ENCODE measurements around the gene ENTREP1. TPM values are rescaled to one million over a fixed set of nuclear protein-coding genes. Genes with fewer than 3 reads are reported as not detected.

The ENTREP1 gene
- total RNA-seq, 2 donors from 2014 or later, result 13.7 to 25.8 TPM

DNA sequence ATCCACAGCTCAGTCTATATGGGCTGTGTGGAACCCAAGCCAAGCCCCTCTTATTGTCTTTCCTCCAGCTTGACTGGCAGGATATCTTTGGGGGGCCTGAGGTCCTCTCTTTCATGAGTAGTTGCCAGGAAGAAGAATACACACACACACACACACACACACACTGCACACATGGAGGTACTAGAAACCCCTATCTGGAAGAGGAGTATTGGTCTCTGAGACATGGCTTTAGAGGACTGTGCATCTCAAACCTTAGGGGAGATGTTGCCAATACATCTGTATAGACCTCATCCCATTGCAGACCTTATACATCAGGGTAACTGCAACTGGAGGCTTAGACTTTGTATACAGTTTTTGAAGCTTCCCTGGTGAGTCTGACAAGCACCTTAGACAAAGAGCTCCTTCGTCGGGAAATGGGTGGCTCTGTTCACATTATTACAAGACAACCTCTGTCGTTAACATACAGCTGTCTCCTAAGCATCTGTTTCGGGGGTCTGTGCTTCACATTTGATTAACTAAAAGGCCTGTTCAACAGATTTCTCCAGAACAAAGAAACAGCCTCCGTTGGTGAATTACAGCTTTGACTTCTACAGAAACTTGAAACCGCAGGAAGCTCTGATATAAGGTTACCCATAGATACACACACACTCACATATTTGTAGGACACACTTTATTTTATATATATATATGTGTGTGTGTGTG, 5.5 kb upstream of the ENTREP1 start:
- Mint-ChIP-seq H3K36me3 (ENCODE audit: low read depth) (no peaks in the 10 kb centered on the region), H3K4me3 (no peak overlapping the region), H3K27ac (no peak overlapping the region), H3K4me1 (peaks cover 12% of the 10 kb centered on the region), H3K27me3 (ENCODE audit: insufficient read depth) (peaks cover 9% of the 10 kb centered on the region), H3K9me3 (peaks cover 10% of the 10 kb centered on the region)
- Histone ChIP-seq H3K9me3 (ENCODE audit: control insufficient read depth, low read length) (peaks cover 5% of the 10 kb centered on the region), H3K4me3 (ENCODE audit: low read length) (no peak overlapping the region), H3K27ac (ENCODE audit: low read depth, low read length) (no peak overlapping the region), H3K4me1 (ENCODE audit: control insufficient read depth, insufficient read depth, low read length) (no peaks in the 10 kb centered on the region), H3K36me3 (ENCODE audit: control insufficient read depth, insufficient read depth, low read length) (no peaks in the 10 kb centered on the region), H3K27me3 (ENCODE audit: control insufficient read depth, insufficient read depth, low read length, poor library complexity, severe bottlenecking) (peaks cover 18% of the 10 kb centered on the region), H3K9ac (ENCODE audit: extremely low read depth, low read length, poor library complexity, severe bottlenecking) (no peak overlapping the region)
- TF ChIP-seq, protein P1, sequence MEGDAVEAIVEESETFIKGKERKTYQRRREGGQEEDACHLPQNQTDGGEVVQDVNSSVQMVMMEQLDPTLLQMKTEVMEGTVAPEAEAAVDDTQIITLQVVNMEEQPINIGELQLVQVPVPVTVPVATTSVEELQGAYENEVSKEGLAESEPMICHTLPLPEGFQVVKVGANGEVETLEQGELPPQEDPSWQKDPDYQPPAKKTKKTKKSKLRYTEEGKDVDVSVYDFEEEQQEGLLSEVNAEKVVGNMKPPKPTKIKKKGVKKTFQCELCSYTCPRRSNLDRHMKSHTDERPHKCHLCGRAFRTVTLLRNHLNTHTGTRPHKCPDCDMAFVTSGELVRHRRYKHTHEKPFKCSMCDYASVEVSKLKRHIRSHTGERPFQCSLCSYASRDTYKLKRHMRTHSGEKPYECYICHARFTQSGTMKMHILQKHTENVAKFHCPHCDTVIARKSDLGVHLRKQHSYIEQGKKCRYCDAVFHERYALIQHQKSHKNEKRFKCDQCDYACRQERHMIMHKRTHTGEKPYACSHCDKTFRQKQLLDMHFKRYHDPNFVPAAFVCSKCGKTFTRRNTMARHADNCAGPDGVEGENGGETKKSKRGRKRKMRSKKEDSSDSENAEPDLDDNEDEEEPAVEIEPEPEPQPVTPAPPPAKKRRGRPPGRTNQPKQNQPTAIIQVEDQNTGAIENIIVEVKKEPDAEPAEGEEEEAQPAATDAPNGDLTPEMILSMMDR (conservative IDR thresholded peaks at IDR 0.05), result no peak
- 66 to 86% methylated on average over 1 to 6 of the region's 6 CpGs for WGBS, 2 experiments (ENCODE audit: insufficient coverage in 1 of 2, insufficient read length in 1 of 2)
- no peak for DNase-seq

DNA sequence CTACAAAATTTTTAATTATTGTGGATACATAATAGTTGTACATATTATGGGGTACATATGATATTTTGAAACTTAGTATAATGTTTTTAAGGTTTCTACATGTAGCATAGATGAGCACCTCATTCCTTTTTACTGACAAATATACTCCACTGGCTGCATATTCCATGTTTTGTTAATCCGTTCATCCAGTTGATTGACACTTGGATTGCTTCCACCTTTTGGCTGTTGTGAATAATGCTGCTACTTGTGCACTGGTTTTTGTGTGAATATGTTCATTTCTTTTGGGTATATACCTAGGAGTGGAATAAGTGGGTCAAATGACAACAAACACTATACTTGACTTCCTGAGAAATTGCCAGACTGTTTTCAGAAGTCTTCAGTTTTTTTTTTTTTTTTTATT, 2.8 kb upstream of the ENTREP1 start:
- Mint-ChIP-seq H3K27ac (no peak overlapping the region), H3K4me3 (no peak overlapping the region), H3K9me3 (peaks cover under 1% of the 10 kb centered on the region), H3K36me3 (ENCODE audit: low read depth) (no peaks in the 10 kb centered on the region), H3K4me1 (peaks cover 22% of the 10 kb centered on the region), H3K27me3 (ENCODE audit: insufficient read depth) (peaks cover 21% of the 10 kb centered on the region)
- Histone ChIP-seq H3K27me3 (ENCODE audit: control insufficient read depth, insufficient read depth, low read length, poor library complexity, severe bottlenecking) (peaks cover 34% of the 10 kb centered on the region), H3K4me1 (ENCODE audit: control insufficient read depth, insufficient read depth, low read length) (no peaks in the 10 kb centered on the region), H3K27ac (ENCODE audit: low read depth, low read length) (no peak overlapping the region), H3K36me3 (ENCODE audit: control insufficient read depth, insufficient read depth, low read length) (no peaks in the 10 kb centered on the region), H3K9me3 (ENCODE audit: control insufficient read depth, low read length) (no peaks in the 10 kb centered on the region), H3K9ac (ENCODE audit: extremely low read depth, low read length, poor library complexity, severe bottlenecking) (no peak overlapping the region), H3K4me3 (ENCODE audit: low read length) (no peak overlapping the region)
- TF ChIP-seq, protein P1 (conservative IDR thresholded peaks at IDR 0.05), result no peak
- 96% methylated on average over 1 of the region's 1 CpG; no CpG with 5 or more reads in 1 of the 2 experiments for WGBS, 2 experiments (ENCODE audit: insufficient coverage in 1 of 2, insufficient read length in 1 of 2)
- no peak for DNase-seq

DNA sequence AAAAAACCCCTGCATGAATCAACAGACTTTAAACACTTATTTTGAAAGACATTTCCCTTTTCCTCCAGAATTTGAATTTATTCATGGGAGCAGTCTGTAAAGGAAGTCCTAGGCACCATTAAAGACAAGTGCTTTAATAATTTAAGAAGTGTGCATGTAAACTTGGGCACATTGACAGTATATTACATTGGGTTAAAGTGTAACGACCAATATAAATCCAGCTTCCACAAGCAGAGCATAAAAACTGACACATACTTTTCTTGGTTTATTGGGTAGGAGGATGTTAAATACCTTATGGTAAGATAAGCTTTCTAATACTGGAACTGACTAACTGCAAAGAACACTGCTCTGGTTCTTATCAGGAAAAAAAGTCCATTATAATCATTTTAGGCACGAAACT, 1.2 kb upstream of the ENTREP1 start:
- peaks cover 21% of the 10 kb centered on the region for H3K4me1 Mint-ChIP-seq
- H3K27me3 Mint-ChIP-seq (ENCODE audit: insufficient read depth), result peaks cover 21% of the 10 kb centered on the region
- no peak overlapping the region for H3K27ac ChIP-seq (ENCODE audit: low read depth, low read length)
- no peak overlapping the region for H3K27ac Mint-ChIP-seq
- H3K36me3 ChIP-seq (ENCODE audit: control insufficient read depth, insufficient read depth, low read length), result no peaks in the 10 kb centered on the region
- WGBS, 2 experiments (ENCODE audit: insufficient coverage in 1 of 2, insufficient read length in 1 of 2), result 88% methylated on average over 2 of the region's 2 CpGs; no CpG with 5 or more reads in 1 of the 2 experiments
- H3K9me3 Mint-ChIP-seq, result no peaks in the 10 kb centered on the region
- H3K4me3 Mint-ChIP-seq, result peak overlapping the region; percentile 79
- peak overlapping the region; percentile 17 for H3K9ac ChIP-seq (ENCODE audit: extremely low read depth, low read length, poor library complexity, severe bottlenecking)
- DNase-seq, result no peak
- H3K27me3 ChIP-seq (ENCODE audit: control insufficient read depth, insufficient read depth, low read length, poor library complexity, severe bottlenecking), result peaks cover 34% of the 10 kb centered on the region
- H3K36me3 Mint-ChIP-seq (ENCODE audit: low read depth), result no peaks in the 10 kb centered on the region
- no peaks in the 10 kb centered on the region for H3K4me1 ChIP-seq (ENCODE audit: control insufficient read depth, insufficient read depth, low read length)
- TF ChIP-seq, protein P1 (conservative IDR thresholded peaks at IDR 0.05), result no peak
- H3K4me3 ChIP-seq (ENCODE audit: low read length), result peak overlapping the region; percentile 79
- no peaks in the 10 kb centered on the region for H3K9me3 ChIP-seq (ENCODE audit: control insufficient read depth, low read length)

Measured in endodermal cell (in vitro differentiated cells).